Measurements from ENCODE around the gene MLH1.
A peak's percentile ranks its signal among the peaks of the same experiment; 100 is the strongest.
"Not testable (repeated sequence)": the region's sequence is repeated elsewhere in the genome, so short reads cannot be mapped to it uniquely, and the experiment has no call there.

MLH1 gene

DNA sequence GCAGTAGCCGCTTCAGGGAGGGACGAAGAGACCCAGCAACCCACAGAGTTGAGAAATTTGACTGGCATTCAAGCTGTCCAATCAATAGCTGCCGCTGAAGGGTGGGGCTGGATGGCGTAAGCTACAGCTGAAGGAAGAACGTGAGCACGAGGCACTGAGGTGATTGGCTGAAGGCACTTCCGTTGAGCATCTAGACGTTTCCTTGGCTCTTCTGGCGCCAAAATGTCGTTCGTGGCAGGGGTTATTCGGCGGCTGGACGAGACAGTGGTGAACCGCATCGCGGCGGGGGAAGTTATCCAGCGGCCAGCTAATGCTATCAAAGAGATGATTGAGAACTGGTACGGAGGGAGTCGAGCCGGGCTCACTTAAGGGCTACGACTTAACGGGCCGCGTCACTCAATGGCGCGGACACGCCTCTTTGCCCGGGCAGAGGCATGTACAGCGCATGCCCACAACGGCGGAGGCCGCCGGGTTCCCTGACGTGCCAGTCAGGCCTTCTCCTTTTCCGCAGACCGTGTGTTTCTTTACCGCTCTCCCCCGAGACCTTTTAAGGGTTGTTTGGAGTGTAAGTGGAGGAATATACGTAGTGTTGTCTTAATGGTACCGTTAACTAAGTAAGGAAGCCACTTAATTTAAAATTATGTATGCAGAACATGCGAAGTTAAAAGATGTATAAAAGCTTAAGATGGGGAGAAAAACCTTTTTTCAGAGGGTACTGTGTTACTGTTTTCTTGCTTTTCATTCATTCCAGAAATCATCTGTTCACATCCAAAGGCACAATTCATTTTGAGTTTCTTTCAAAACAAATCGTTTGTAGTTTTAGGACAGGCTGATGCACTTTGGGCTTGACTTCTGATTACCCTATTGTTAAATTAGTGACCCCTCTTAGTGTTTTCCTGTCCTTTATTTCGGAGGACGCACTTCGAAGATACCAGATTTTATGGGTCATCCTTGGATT, at the start of gene MLH1:
Gene MLH1, plus strand, starts transcription at position 193 of the 958 bp plus-strand sequence. Its CDS starts 30 bp downstream, at position 223.
- DNase-seq (ENCODE audit: low read depth, low spot score): peak; percentile 100
- peak within 1 kb of the TSS; percentile 93 for H3K27ac ChIP-seq

- H3K27ac ChIP-seq: no peak overlapping the region
- no peak for DNase-seq (ENCODE audit: low read depth, low spot score)
Measured at GRCh38 chr3:36943601-36944000, 49.7 kb upstream of the MLH1 start.

GRCh38 chr3:36944012-36944640, 49.2 kb upstream of the MLH1 start:
- H3K27ac ChIP-seq: no peak overlapping the region
- no peak for DNase-seq (ENCODE audit: low read depth, low spot score)

DNA sequence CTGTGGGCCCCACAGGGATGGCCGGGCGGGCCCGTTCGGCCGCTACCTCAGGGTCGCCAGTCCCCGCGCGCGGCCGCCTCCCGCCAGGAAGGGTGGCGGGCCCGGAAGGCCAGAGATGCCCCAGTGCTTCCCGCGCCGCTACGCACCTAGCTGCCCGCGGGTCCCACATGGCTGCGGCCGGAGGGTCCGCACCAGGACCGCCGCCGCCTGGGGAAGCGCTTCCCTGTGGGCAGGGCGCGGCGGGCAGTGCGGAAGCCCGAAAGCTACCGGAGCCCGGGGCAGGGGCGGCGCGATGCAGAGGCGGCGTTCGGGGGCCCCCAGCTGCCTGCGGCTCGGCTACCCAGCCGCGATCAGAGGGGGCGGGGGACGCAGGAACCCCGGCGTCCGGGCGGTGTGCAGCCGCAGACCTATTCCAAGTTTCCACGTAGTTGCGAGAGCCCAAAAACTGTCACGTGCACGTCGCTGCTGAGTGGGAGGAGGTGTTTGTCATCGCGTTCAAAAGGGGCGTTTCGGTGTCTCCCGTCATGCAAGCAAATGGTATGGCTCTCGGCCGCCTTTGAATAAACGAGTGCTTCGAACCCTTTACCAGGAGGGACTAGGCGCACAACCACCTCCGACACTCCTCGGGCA, 48.6 kb upstream of the MLH1 start, which contains the start of gene TRANK1:
Gene TRANK1, minus strand, starts transcription at position 414 of the 630 bp plus-strand sequence. Its CDS starts 245 bp downstream, at position 169.
- DNase-seq (ENCODE audit: low read depth, low spot score): no peak
- H3K27ac ChIP-seq: no peak within 1 kb of the TSS

- H3K27ac ChIP-seq: no peak overlapping the region
Measured at GRCh38 chr3:36945333-36945980, 47.9 kb upstream of the MLH1 start.

DNA sequence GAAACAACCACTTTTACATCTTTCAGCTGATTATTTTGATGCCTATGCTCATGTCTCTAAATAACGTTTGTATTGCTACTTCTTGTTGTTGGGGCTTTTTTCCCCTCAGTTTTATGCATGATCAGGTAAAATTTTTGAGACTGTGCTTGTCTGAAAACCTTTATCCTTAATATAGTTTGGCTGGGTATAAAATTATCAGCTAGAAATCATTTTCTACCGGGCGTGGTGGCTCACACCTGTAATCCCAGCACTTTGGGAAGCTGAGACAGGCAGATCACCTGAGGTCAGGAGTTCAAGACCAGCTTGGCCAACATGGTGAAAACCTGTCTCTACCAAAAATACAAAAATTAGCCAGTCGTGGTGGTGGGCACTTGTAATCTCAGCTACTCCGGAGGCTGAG, 45.5 kb upstream of the MLH1 start:
- not testable (repeated sequence) for H3K27ac ChIP-seq; DNase-seq (ENCODE audit: low read depth, low spot score)

More at GRCh38 chr3:36945333-36945980, 47.9 kb upstream of the MLH1 start:
- no peak for DNase-seq (ENCODE audit: low read depth, low spot score)

GRCh38 chr3:36954452-36955134, 38.7 kb upstream of the MLH1 start:
- DNase-seq (ENCODE audit: low read depth, low spot score): no peak
- H3K27ac ChIP-seq: no peak overlapping the region

GRCh38 chr3:36956155-36956554, 37.2 kb upstream of the MLH1 start:
- H3K27ac ChIP-seq: no peak overlapping the region
- DNase-seq (ENCODE audit: low read depth, low spot score): no peak

DNA sequence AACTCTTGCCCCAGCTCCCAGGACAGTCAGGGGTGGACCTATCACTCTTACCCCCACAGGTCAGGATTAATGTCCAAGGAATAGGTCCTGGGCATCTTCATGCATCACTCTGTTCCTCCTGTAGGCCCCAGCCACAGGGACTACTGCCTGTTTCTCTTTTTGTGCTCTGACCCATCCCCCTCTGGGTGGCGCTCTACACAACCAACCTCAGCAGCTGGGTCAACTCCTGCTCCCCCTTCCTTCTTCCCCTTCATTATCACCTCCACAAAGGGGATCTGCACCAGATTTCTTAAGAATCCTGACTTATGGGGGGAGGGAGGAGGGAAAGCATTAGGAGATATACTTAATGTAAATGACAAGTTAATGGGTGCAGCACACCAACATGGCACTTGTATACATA, 36.3 kb upstream of the MLH1 start:
- no peak for DNase-seq (ENCODE audit: low read depth, low spot score)
- no peak overlapping the region for H3K27ac ChIP-seq

DNA sequence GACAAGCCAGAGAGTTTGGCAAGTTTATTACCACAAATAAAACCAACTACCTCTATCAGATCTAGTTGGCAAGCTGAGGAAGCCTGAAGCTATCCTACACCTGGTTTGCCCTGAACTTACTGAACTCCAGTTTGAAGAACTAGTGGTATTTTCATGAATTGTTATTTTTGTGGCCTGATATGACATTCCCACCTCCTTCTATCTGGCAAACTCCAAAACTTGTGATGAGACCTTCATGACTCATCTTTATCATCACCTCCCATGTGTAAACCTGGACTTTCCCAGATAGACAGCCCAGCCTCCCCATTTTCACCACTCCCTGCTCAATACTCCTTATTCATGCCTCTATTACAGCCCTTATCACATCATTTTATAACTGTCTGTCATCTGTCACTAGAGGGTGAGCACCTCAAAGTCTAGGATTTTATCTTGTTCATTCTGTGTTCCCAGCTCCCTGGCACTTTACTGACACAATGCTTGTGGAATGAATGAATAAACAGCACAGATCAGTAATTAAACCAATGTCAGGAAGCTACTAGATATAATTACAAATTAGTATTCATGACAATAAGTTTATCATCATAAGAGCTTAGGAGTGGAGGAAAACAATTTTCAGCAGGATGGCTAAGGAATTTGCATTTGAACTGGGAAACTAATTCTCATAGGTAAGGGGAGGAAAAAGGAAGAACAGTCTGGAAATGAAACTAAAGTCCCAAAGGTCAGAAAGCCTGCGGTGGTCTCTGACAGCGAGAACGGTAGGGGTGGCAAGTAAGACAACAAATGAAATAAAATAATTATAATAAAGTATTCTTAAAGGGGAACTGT, 35.2 kb upstream of the MLH1 start:
- peak; percentile 65 for DNase-seq (ENCODE audit: low read depth, low spot score)
- peak overlapping the region; percentile 63 for H3K27ac ChIP-seq

- peak; percentile 24 for DNase-seq (ENCODE audit: low read depth, low spot score)
- H3K27ac ChIP-seq: no peak overlapping the region
Measured at GRCh38 chr3:36959821-36960220, 33.5 kb upstream of the MLH1 start.

- H3K27ac ChIP-seq: no peak overlapping the region
- DNase-seq (ENCODE audit: low read depth, low spot score): no peak
Measured at GRCh38 chr3:36960502-36960901, 32.8 kb upstream of the MLH1 start.

- H3K27ac ChIP-seq; DNase-seq (ENCODE audit: low read depth, low spot score): not testable (repeated sequence)
Measured at GRCh38 chr3:36963008-36963407, 30.3 kb upstream of the MLH1 start.

- no peak for DNase-seq (ENCODE audit: low read depth, low spot score)
- no peak overlapping the region for H3K27ac ChIP-seq
Measured at GRCh38 chr3:36964331-36964730, 29.0 kb upstream of the MLH1 start.

DNA sequence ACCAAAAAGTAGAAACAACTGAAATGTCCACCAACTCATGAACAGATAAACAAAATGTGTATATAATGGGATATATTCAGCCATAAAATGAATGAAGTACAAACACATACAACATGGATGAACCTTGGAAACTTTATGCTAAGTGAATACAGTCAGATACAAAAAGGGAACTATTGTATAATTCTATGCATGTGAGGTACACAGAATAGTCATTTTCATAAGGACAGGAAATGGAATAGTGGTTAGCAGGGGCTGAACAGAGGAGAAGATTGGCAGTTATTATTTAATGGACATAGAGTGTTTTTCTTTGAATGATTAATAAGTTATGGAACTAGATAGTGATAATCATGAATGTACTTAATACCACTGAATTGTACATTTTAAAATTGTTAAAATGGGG, 28.5 kb upstream of the MLH1 start:
- no peak overlapping the region for H3K27ac ChIP-seq
- no peak for DNase-seq (ENCODE audit: low read depth, low spot score)

DNA sequence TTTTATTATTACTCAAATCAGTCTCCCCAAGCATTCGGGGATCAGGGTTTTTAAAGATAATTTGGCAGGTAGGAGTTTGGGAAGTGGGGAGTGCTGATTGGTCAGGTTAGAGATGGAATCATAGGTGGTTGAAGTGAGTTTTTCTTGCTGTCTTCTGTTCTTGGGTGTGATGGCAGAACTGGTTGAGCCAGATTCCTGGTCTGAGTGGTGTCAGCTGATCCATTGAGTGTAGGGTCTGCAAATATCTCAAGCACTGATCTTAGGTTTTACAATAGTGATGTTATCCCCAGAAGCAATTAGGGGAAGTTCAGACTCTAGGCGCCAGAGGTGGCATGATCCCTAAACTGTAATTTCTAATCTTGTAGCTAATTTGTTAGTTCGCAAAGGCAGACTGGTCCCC, 27.9 kb upstream of the MLH1 start:
- DNase-seq (ENCODE audit: low read depth, low spot score): peak; percentile 14
- no peak overlapping the region for H3K27ac ChIP-seq

DNA sequence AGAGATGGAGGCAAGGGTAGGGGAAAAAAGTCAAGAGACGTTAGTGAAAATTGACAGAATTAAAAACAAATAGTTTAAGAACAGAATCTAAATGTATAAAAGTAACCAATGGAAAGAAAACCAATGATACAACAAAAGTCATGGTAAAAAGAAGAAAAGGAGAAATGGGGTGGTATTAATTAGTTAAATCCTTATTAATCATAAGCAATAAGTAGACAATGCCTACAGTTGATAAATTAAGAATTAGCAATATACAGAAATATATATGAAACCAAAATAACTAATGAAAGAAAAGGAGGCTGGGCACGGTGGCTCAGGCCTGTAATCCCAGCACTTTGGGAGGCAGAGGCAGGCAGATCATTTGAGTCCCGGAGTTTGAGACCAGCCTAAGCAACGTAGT, 24.2 kb upstream of the MLH1 start:
- peak overlapping the region; percentile 49 for H3K27ac ChIP-seq
- no peak for DNase-seq (ENCODE audit: low read depth, low spot score)

- peak overlapping the region; percentile 49 for H3K27ac ChIP-seq
- peak; percentile 91 for DNase-seq (ENCODE audit: low read depth, low spot score)
Measured at GRCh38 chr3:36969540-36970432, 23.5 kb upstream of the MLH1 start.

Data from epithelial cell of prostate (primary cell).